H1 (cell line): ENCODE data around the gene LPP. TPM values are rescaled to one million over a fixed set of nuclear protein-coding genes. Genes with fewer than 3 reads are reported as not detected.

Source experiments
- CTCF ChIA-PET: fragments of 300-600 bp; sonication (Branson Sonifier 250); formaldehyde crosslinking; loops from one replicate; lab custom pipeline; 2021; ENCODE audit not compliant: partially characterized antibody; lab: Charles Lee
- POLR2A ChIA-PET: fragments of 300-600 bp; sonication (Branson Sonifier 250); formaldehyde crosslinking; loops from one replicate; lab custom pipeline; 2021; ENCODE audit warnings: inconsistent platforms; ENCODE audit not compliant: partially characterized antibody; lab: Charles Lee
- DNase-seq, 2 experiments: peaks; one replicate each; pipeline versions ENCODE4 v3.0.0 to v3.0.0-alpha.2; 2010 to 2022; ENCODE audit warnings: low spot score in 2 of 2, low read depth in 1 of 2, mixed read lengths in 1 of 2
- FAIRE-seq: peaks from 2 replicates; lab custom pipeline; 2011; peaks lifted over from hg19 to GRCh38; lab: Jason Lieb, UNC
- H2AFZ ChIP-seq: 2 replicates; pipeline ENCODE4 v1.8.1; 2012; ENCODE audit warnings: low read length, inconsistent platforms
- H2AK5ac ChIP-seq: 2 replicates; pipeline ENCODE4 v1.6.1; 2013; ENCODE audit warnings: low read depth, low read length
- H2BK120ac ChIP-seq: replicated peaks from 2 replicates; pipeline ENCODE3; 2013; ENCODE audit warnings: low read depth, low read length, inconsistent platforms
- H2BK12ac ChIP-seq: 2 replicates; pipeline ENCODE4 v1.6.1; 2013; ENCODE audit warnings: low read depth, low read length
- H2BK15ac ChIP-seq: 2 replicates; pipeline ENCODE4 v1.6.1; 2013; ENCODE audit warnings: low read length
- H2BK20ac ChIP-seq: 2 replicates; pipeline ENCODE4 v1.6.1; 2013; ENCODE audit warnings: low read length
- H2BK5ac ChIP-seq: 2 replicates; pipeline ENCODE4 v1.6.1; 2013; ENCODE audit warnings: low read depth, low read length
- H3K14ac ChIP-seq: 2 replicates; pipeline ENCODE4 v1.6.1; 2013; ENCODE audit warnings: inconsistent platforms; ENCODE audit not compliant: insufficient read length
- H3K18ac ChIP-seq: 2 replicates; pipeline ENCODE4 v1.6.1; 2013; ENCODE audit warnings: low read length; ENCODE audit errors: extremely low read depth
- H3K23ac ChIP-seq: 2 replicates; pipeline ENCODE4 v1.6.1; 2013; ENCODE audit warnings: inconsistent platforms; ENCODE audit not compliant: insufficient read length
- H3K23me2 ChIP-seq: 2 replicates; pipeline ENCODE4 v1.6.1; 2013; ENCODE audit warnings: low read depth, low read length
- H3K27ac ChIP-seq: 2 replicates; pipeline ENCODE4 v1.6.1; 2011; ENCODE audit warnings: low read depth, low read length, inconsistent platforms
- H3K27me3 ChIP-seq, 4 experiments: replicated peaks in 1 of 4; 1 replicate in 1 of 4; 2 replicates in 3 of 4; pipeline versions ENCODE4 v1.6.1 to v1.8.1; 2011 to 2013; ENCODE audit warnings: low read length in 3 of 4, mild to moderate bottlenecking in 3 of 4, inconsistent platforms in 2 of 4, mixed read lengths in 2 of 4, moderate library complexity in 1 of 4; ENCODE audit not compliant: control insufficient read depth in 3 of 4, insufficient read depth in 3 of 4; ENCODE audit errors: extremely low read depth in 1 of 4
- H3K36me3 ChIP-seq, 4 experiments: 2 replicates each; pipeline versions ENCODE4 v1.6.1 to v1.8.1; 2011 to 2013; ENCODE audit warnings: mild to moderate bottlenecking in 4 of 4, low read length in 3 of 4, moderate library complexity in 2 of 4, control low read depth in 1 of 4, inconsistent platforms in 1 of 4; ENCODE audit not compliant: insufficient read depth in 4 of 4, control insufficient read depth in 2 of 4
- H3K4ac ChIP-seq: replicated peaks from 2 replicates; pipeline ENCODE3; 2013; ENCODE audit warnings: low read length, low read depth, mixed read lengths, inconsistent platforms; ENCODE audit not compliant: insufficient read length
- H3K4me1 ChIP-seq, 4 experiments: replicated peaks in 1 of 4; 1 replicate in 1 of 4; 2 replicates in 3 of 4; pipeline versions ENCODE4 v1.6.1 to v1.8.1; 2011 to 2013; ENCODE audit warnings: low read length in 3 of 4, inconsistent platforms in 2 of 4, mixed read lengths in 1 of 4; ENCODE audit not compliant: insufficient read depth in 4 of 4, control insufficient read depth in 3 of 4
- H3K4me2 ChIP-seq, 2 experiments: 2 replicates each; pipeline versions ENCODE4 v1.6.1 to v1.8.1; 2011 to 2013; ENCODE audit warnings: low read depth in 2 of 2, low read length in 2 of 2, control low read depth in 1 of 2, inconsistent platforms in 1 of 2, mild to moderate bottlenecking in 1 of 2; ENCODE audit not compliant: insufficient read depth in 1 of 2
- H3K4me3 ChIP-seq, 4 experiments: fragments of 200-600, 300-600 bp in 1 of 4; sonication (generic), shearing (Covaris generic), sonication (Bioruptor Twin) in 1 of 4; 2 replicates each; pipeline versions ENCODE4 v1.5.1 to v1.8.1; 2011 to 2016; ENCODE audit warnings: low read length in 4 of 4, low read depth in 3 of 4, control low read depth in 2 of 4, inconsistent platforms in 2 of 4, mild to moderate bottlenecking in 2 of 4, mixed read lengths in 1 of 4, moderate library complexity in 1 of 4; ENCODE audit not compliant: insufficient read depth in 2 of 4; ENCODE audit errors: extremely low read depth in 1 of 4
- H3K56ac ChIP-seq: replicated peaks from 2 replicates; pipeline ENCODE3; 2013; ENCODE audit warnings: low read depth, mild to moderate bottlenecking, mixed read lengths, low read length, inconsistent platforms; ENCODE audit not compliant: insufficient read length
- H3K79me1 ChIP-seq: 2 replicates; pipeline ENCODE4 v1.6.1; 2013; ENCODE audit warnings: low read depth, low read length, control low read depth
- H3K79me2 ChIP-seq, 2 experiments: 2 replicates each; pipeline versions ENCODE4 v1.6.1 to v1.8.1; 2012 to 2013; ENCODE audit warnings: low read length in 2 of 2, mild to moderate bottlenecking in 2 of 2, inconsistent platforms in 1 of 2; ENCODE audit not compliant: insufficient read depth in 2 of 2, control insufficient read depth in 1 of 2
- H3K9ac ChIP-seq, 4 experiments: replicated peaks in 1 of 4; 1 replicate in 1 of 4; 2 replicates in 3 of 4; pipeline versions ENCODE4 v1.6.1 to v1.8.1; 2011 to 2013; ENCODE audit warnings: low read depth in 3 of 4, low read length in 3 of 4, control low read depth in 2 of 4, mild to moderate bottlenecking in 2 of 4, moderate library complexity in 2 of 4, inconsistent platforms in 1 of 4; ENCODE audit errors: extremely low read depth in 1 of 4
- H3K9me3 ChIP-seq, 2 experiments: 2 replicates each; pipeline versions ENCODE4 v1.6.1 to v1.8.1; 2012 to 2013; ENCODE audit warnings: mild to moderate bottlenecking in 2 of 2, moderate library complexity in 2 of 2, control low read depth in 1 of 2, inconsistent platforms in 1 of 2, low read depth in 1 of 2, low read length in 1 of 2, mixed read lengths in 1 of 2; ENCODE audit not compliant: insufficient read depth in 2 of 2
- H4K20me1 ChIP-seq, 2 experiments: replicated peaks in 1 of 2; 2 replicates each; pipeline versions ENCODE3 to v1.8.1; 2011 to 2013; ENCODE audit warnings: inconsistent platforms in 2 of 2, low read length in 2 of 2, mild to moderate bottlenecking in 1 of 2; ENCODE audit not compliant: insufficient read depth in 2 of 2, control insufficient read depth in 1 of 2
- H4K5ac ChIP-seq: 2 replicates; pipeline ENCODE4 v1.6.1; 2013; ENCODE audit warnings: low read length, low read depth, mixed read lengths, inconsistent platforms; ENCODE audit not compliant: insufficient read length
- H4K8ac ChIP-seq: 2 replicates; pipeline ENCODE4 v1.8.0; 2013; ENCODE audit warnings: mild to moderate bottlenecking, moderate library complexity, low read length, inconsistent platforms; ENCODE audit not compliant: insufficient read depth; ENCODE audit errors: extremely low read depth
- H4K91ac ChIP-seq: replicated peaks from 2 replicates; pipeline ENCODE3; 2013; ENCODE audit warnings: low read length, mixed read lengths, inconsistent platforms; ENCODE audit not compliant: insufficient read length
- BRCA1 ChIP-seq: IDR thresholded peaks from 2 replicates; pipeline ENCODE4 v1.6.1; 2012; ENCODE audit warnings: low read depth, low read length, improper control_type of control experiment
- JUN ChIP-seq: IDR thresholded peaks from 2 replicates; pipeline ENCODE4 v1.6.1; 2011; ENCODE audit warnings: low read depth, mild to moderate bottlenecking, improper control_type of control experiment, low read length
- KDM4A ChIP-seq: IDR thresholded peaks from one replicate; pipeline ENCODE4 v1.7.1; 2012; ENCODE audit warnings: low read depth, mild to moderate bottlenecking, moderate library complexity, low read length, inconsistent platforms; ENCODE audit not compliant: severe bottlenecking
- KDM5A ChIP-seq: fragments of 200-600 bp; IDR thresholded peaks from 2 replicates; pipeline ENCODE4 v1.7.1; 2012; ENCODE audit warnings: mild to moderate bottlenecking, low read length, inconsistent platforms, mixed read lengths
- NRF1 ChIP-seq: IDR thresholded peaks from 2 replicates; pipeline ENCODE4 v1.6.1; 2011; ENCODE audit warnings: mild to moderate bottlenecking, low read depth, low read length, improper control_type of control experiment
- PHF8 ChIP-seq: fragments of 200-600 bp; sonication (generic); conservative IDR thresholded peaks from 2 replicates; pipeline ENCODE4 v1.7.1; 2012; ENCODE audit warnings: low read depth, mild to moderate bottlenecking, inconsistent platforms, low read length, moderate library complexity
- POLR2AphosphoS5 ChIP-seq: IDR thresholded peaks from 2 replicates; pipeline ENCODE4 v1.6.1; 2011; ENCODE audit warnings: low read depth, low read length
- POU5F1 ChIP-seq: IDR thresholded peaks from 2 replicates; pipeline ENCODE4 v1.6.1; 2011; ENCODE audit warnings: low read depth, mild to moderate bottlenecking, low read length, moderate library complexity
- RAD21 ChIP-seq, 2 experiments: IDR thresholded peaks in 1 of 2; conservative IDR thresholded peaks in 1 of 2; 2 replicates each; pipeline ENCODE4 v1.6.1; 2011; ENCODE audit warnings: low read depth in 2 of 2, low read length in 2 of 2, improper control_type of control experiment in 1 of 2, inconsistent platforms in 1 of 2, mild to moderate bottlenecking in 1 of 2, moderate library complexity in 1 of 2
- TAF1 ChIP-seq: IDR thresholded peaks from 2 replicates; pipeline ENCODE4 v1.6.1; 2011; ENCODE audit warnings: mild to moderate bottlenecking, low read depth, low read length
- WGBS, 2 experiments: shearing (Covaris generic) in 1 of 2; methylation state at CpG; one replicate each; pipeline versions ENCODE4 v1.1.6 to v1.1.7; 2013 to 2015; ENCODE audit warnings: low lambda C conversion rate in 2 of 2, mixed read lengths in 2 of 2, inconsistent platforms in 1 of 2, low coverage in 1 of 2, missing lambda C conversion rate in 1 of 2; ENCODE audit not compliant: insufficient replicate concordance in 2 of 2, insufficient coverage in 1 of 2, insufficient read length in 1 of 2; ENCODE audit errors: extremely low coverage in 1 of 2, missing lambda C conversion rate in 1 of 2; 5-methylcytosine and 5-hydroxymethylcytosine counted together
- polyA plus RNA-seq, 7 experiments: library from polyadenylated mRNA; depleted of rRNA in 3 of 7; stranded (reverse) in 5 of 7; unstranded in 2 of 7; fragments of >200 nt in 5 of 7; fragments of 200-250 nt in 2 of 7; gene quantifications; 1 replicate in 5 of 7; 2 replicates in 1 of 7; 4 replicates in 1 of 7; pipeline versions ENCODE4 v1.2.1 to v1.2.3, GENCODE V29; 2011 to 2013; ENCODE audit warnings: missing spikeins in 2 of 7, mixed read lengths in 2 of 7
- total RNA-seq: library from RNA; stranded (reverse); fragmentation: NEBNext Ultra II Directional; extraction: Animal tissue kit (Norgen Biotek cat#: 25700); gene quantifications from 2 replicates; pipeline ENCODE4 v1.2.1, GENCODE V29; 2021
- TF ChIP-seq, protein P1 (sequence below): IDR thresholded peaks from 2 replicates; pipeline ENCODE4 v1.6.1; 2012; ENCODE audit warnings: inconsistent platforms
- TF ChIP-seq, protein P2 (sequence below), 3 experiments: IDR thresholded peaks; 1 replicate in 2 of 3; 2 replicates in 1 of 3; pipeline versions ENCODE4 v1.5.1 to v1.6.1; 2011; ENCODE audit warnings: low read length in 3 of 3, mild to moderate bottlenecking in 3 of 3, inconsistent platforms in 2 of 3, low read depth in 1 of 3, moderate library complexity in 1 of 3; ENCODE audit not compliant: insufficient read depth in 1 of 3; ENCODE audit errors: control extremely low read depth in 1 of 3

Gene LPP
- total and polyA plus RNA-seq, 2 of the 8 experiments (the other 6 are each of a cell fraction or from before 2014, with no cell fraction given), result 10.0 to 53.3 TPM

DNA sequence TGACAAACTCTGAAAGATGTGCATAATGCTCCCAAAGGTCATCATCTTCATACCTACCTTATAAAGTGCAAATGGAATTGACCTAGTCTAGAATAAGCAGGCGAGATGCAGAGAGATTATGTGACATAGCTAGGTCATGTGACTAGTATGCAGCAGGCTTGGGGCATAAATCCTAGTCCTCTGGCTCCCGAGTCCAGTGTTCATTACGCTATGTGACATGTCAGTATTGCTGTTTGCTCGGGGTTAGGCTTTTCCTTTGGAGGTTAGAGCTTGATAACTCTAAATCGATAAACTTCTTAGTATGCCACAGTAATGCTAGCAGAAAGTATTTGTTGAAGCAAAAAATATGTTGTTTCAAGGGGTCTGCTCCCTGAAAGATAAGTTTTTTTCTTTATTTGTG is 536.1 kb downstream of the LPP start:
- H2BK12ac ChIP-seq, result no peak overlapping the region
- DNase-seq, result no peak
- 95% methylated on average over 5 of the region's 5 CpGs; no CpG with 5 or more reads in 1 of the 2 experiments for WGBS, 2 experiments
- no peak overlapping the region for H2BK20ac ChIP-seq
- CTCF ChIA-PET, result interaction anchor here (0.9 to 1.9 kb wide), 2 partner anchors 17 to 405 kb away, joined by 3 to 5 read pairs; no protein-coding TSS in a partner anchor
- no peak overlapping the region for H3K4me2 ChIP-seq
- no peak overlapping the region for H3K27ac ChIP-seq
- H2BK120ac ChIP-seq, result no peak overlapping the region
- no peak overlapping the region for H2BK5ac ChIP-seq
- H2AFZ ChIP-seq, result no peak overlapping the region
- no peak overlapping the region for H3K56ac ChIP-seq
- H3K27me3 ChIP-seq, result no peaks in the 10 kb centered on the region
- peaks cover 2 to 7% (median 3%) of the 10 kb centered on the region in 4 experiments; a peak in 4 of 7 replicates for H3K4me1 ChIP-seq
- H3K79me2 ChIP-seq, result no peaks in the 10 kb centered on the region
- no peak overlapping the region for H2AK5ac ChIP-seq
- no peak overlapping the region for H3K9ac ChIP-seq
- H3K18ac ChIP-seq, result no peak overlapping the region
- no peak overlapping the region for H4K8ac ChIP-seq
- no peak for FAIRE-seq
- H3K14ac ChIP-seq, result no peak overlapping the region
- no peaks in the 10 kb centered on the region for H3K36me3 ChIP-seq
- H4K91ac ChIP-seq, result no peak overlapping the region
- H3K9me3 ChIP-seq, result no peaks in the 10 kb centered on the region
- no peak overlapping the region for H3K4me3 ChIP-seq
- no peak overlapping the region for H3K23ac ChIP-seq
- no peaks in the 10 kb centered on the region for H3K79me1 ChIP-seq
- H3K4ac ChIP-seq, result no peak overlapping the region
- POLR2A ChIA-PET, result no interaction called here
- H4K20me1 ChIP-seq, result no peaks in the 10 kb centered on the region
- H2BK15ac ChIP-seq, result no peak overlapping the region
- no peaks in the 10 kb centered on the region for H3K23me2 ChIP-seq
- no peak overlapping the region for H4K5ac ChIP-seq
- TF ChIP-seq NRF1, result no peak
- TF ChIP-seq, protein P1, sequence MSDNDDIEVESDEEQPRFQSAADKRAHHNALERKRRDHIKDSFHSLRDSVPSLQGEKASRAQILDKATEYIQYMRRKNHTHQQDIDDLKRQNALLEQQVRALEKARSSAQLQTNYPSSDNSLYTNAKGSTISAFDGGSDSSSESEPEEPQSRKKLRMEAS, result no peak
- no peak for TF ChIP-seq TAF1
- TF ChIP-seq KDM5A, result no peak
- no peak for TF ChIP-seq RAD21 (IDR thresholded peaks at IDR 0.05 in 1 of 2, conservative IDR thresholded peaks at IDR 0.05 in 1 of 2; ENCODE audit: low read depth in 2 of 2, low read length in 2 of 2)
- no peak for TF ChIP-seq POU5F1
- TF ChIP-seq, protein P2, sequence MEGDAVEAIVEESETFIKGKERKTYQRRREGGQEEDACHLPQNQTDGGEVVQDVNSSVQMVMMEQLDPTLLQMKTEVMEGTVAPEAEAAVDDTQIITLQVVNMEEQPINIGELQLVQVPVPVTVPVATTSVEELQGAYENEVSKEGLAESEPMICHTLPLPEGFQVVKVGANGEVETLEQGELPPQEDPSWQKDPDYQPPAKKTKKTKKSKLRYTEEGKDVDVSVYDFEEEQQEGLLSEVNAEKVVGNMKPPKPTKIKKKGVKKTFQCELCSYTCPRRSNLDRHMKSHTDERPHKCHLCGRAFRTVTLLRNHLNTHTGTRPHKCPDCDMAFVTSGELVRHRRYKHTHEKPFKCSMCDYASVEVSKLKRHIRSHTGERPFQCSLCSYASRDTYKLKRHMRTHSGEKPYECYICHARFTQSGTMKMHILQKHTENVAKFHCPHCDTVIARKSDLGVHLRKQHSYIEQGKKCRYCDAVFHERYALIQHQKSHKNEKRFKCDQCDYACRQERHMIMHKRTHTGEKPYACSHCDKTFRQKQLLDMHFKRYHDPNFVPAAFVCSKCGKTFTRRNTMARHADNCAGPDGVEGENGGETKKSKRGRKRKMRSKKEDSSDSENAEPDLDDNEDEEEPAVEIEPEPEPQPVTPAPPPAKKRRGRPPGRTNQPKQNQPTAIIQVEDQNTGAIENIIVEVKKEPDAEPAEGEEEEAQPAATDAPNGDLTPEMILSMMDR (IDR thresholded peaks at IDR 0.05; ENCODE audit: control extremely low read depth in 1 of 3, insufficient read depth in 1 of 3, low read depth in 1 of 3, low read length in 3 of 3), result no peak
- no peak for TF ChIP-seq PHF8
- no peak for TF ChIP-seq KDM4A
- no peak for TF ChIP-seq POLR2AphosphoS5
- TF ChIP-seq BRCA1, result no peak
- TF ChIP-seq JUN, result no peak
